Stimulated activated CD8-positive, alpha-beta memory T cell treated with anti-CD3 and anti-CD28 coated beads, Interleukin-7, amount 100 ng/mL, for 1 hour (primary cell): ENCODE data around the gene COL19A1.
"Not testable (repeated sequence)": the region's sequence is repeated elsewhere in the genome, so short reads cannot be mapped to it uniquely, and the experiment has no call there.

Experiments used
- DNase-seq, 2 donors: peaks; one replicate each; pipeline ENCODE4 v3.0.0-alpha.2; 2020; ENCODE audit warnings: low read depth in 2 of 2

COL19A1 gene

GRCh38 chr6:69965974-69966373, 99.6 kb downstream of the COL19A1 start:
- DNase-seq = not testable (repeated sequence)

GRCh38 chr6:69973138-69973537, 106.8 kb downstream of the COL19A1 start:
- no peak for DNase-seq

- no peak for DNase-seq
Measured at GRCh38 chr6:69973763-69974162, 107.4 kb downstream of the COL19A1 start.

GRCh38 chr6:69974193-69974592, 107.8 kb downstream of the COL19A1 start:
- no peak for DNase-seq

- DNase-seq = no peak
Measured at GRCh38 chr6:69976591-69977090, 110.3 kb downstream of the COL19A1 start.

GRCh38 chr6:69980624-69981023, 114.3 kb downstream of the COL19A1 start:
- DNase-seq = no peak

- DNase-seq = no peak
Measured at GRCh38 chr6:69984506-69984905, 118.2 kb downstream of the COL19A1 start.

GRCh38 chr6:69985180-69985579, 118.8 kb downstream of the COL19A1 start:
- DNase-seq = no peak

- no peak for DNase-seq
Measured at GRCh38 chr6:69987550-69987949, 121.2 kb downstream of the COL19A1 start.

- no peak for DNase-seq
Measured at GRCh38 chr6:69988458-69989126, 122.2 kb downstream of the COL19A1 start.

- no peak for DNase-seq
Measured at GRCh38 chr6:69994251-69994650, 127.9 kb downstream of the COL19A1 start.

GRCh38 chr6:70008189-70008588, 141.8 kb downstream of the COL19A1 start:
- DNase-seq = no peak

- not testable (repeated sequence) for DNase-seq
Measured at GRCh38 chr6:70010339-70010738, 144.0 kb downstream of the COL19A1 start.

GRCh38 chr6:70023201-70023600, 156.8 kb downstream of the COL19A1 start:
- DNase-seq = not testable (repeated sequence)

GRCh38 chr6:70028246-70028645, 161.9 kb downstream of the COL19A1 start:
- no peak for DNase-seq

- DNase-seq = no peak
Measured at GRCh38 chr6:70028926-70029325, 162.6 kb downstream of the COL19A1 start.

- DNase-seq = no peak
Measured at GRCh38 chr6:70033781-70034180, 167.4 kb downstream of the COL19A1 start.

- DNase-seq = no peak
Measured at GRCh38 chr6:70037445-70037844, 171.1 kb downstream of the COL19A1 start.

- DNase-seq = no peak
Measured at GRCh38 chr6:70040766-70041165, 174.4 kb downstream of the COL19A1 start.

GRCh38 chr6:70041411-70041810, 175.1 kb downstream of the COL19A1 start:
- no peak for DNase-seq

GRCh38 chr6:70045413-70045812, 179.1 kb downstream of the COL19A1 start:
- DNase-seq = no peak

- no peak for DNase-seq
Measured at GRCh38 chr6:70051197-70052124, 185.1 kb downstream of the COL19A1 start.
